GM19043 (cell line): ENCODE data around the gene BRMS1.
"Not testable (repeated sequence)": the region's sequence is repeated elsewhere in the genome, so short reads cannot be mapped to it uniquely, and the experiment has no call there.

Experiments used
- ATAC-seq: cut with Tn5 transposase; IDR thresholded peaks from one replicate; pipeline ENCODE4 v1.9.1; 2021; ENCODE audit warnings: low read depth; ENCODE audit not compliant: unreplicated experiment

Gene BRMS1

GRCh38 chr11:66312549-66313320 is 32.2 kb downstream of the BRMS1 start:
- ATAC-seq, result peak; percentile 68

DNA sequence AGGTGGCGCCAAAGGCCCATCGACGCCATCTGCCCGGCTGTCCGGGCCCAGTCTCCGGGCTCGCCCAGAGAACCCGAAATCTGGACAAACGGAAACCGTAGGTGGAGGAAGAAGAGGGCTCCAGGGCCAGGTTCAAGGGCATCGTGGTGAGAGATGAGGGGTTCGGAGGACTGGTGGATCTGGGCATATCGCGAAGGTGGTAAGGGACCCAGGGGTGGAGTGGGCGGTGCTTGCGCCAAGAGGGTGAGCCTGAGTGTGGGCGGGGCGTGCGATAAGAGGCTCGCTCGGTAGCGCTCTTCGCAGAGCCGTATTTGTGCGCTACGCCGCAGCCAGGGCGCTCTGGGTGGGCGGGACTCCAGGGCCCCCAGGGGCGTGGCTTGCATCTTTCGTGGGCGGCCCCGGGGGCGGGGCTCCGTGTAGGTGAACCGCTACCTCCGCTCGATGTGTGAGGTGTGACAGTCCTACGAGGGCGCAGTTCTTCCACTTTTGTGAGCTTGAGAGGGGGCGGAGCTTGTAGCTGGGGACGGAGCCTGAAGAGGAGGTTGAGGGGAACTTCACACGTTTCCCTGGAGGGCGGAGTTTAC is 32.8 kb downstream of the BRMS1 start:
- ATAC-seq, result peak; percentile 65

DNA sequence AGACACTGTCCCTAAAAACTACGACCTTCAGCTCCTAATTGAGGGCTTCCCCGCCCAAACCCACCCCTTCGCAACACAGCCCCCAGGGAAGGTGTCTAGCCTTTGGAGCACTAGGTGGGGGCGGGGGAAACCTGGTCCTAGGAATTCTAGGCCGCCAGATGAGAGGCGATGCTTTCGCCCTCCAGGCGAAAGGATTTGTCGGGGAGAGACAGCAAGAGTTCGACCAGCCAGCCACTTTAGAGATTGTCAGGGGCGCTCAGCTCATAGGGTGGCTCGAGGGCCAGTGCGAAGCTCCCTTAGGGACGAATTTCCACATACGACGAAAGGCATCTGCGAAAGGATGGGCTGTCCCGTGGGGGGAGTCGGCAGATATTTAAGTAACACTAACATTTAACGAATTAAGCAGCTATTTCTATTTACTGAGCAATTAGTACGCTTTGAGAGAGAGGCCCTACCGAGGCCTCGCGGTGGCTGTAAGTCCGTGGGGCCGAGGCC is 33.4 kb downstream of the BRMS1 start:
- no peak for ATAC-seq

DNA sequence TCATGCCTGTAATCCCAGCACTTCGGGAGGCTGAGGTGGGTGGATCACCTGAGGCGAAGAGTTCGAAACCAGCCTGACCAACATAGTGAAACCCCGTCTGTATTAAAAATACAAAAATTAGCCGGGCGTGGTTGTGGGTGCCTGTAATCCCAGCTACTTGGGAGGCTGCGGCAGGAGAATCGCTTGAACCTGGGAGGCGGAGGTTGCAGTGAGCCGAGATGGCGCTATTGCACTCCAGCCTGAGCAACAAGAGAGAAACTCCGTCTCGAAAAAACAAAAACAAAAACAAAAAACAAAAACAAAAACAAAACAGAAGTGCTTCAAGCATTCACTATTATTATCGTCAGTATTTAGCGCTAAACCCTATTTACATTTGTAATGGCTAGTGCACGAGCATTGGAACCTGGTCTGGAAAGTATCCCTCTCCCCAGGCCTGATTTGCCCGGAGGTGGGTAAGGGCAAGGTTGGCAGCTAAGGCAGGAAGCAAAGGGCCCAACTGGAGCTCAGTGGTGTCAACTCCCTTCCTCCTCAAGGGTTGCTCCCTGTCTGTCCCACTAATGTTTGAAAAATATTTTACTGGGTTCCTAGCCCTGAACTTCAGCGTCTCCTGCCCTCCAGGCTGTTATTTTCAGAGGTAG is 34.0 kb downstream of the BRMS1 start:
- not testable (repeated sequence) for ATAC-seq

DNA sequence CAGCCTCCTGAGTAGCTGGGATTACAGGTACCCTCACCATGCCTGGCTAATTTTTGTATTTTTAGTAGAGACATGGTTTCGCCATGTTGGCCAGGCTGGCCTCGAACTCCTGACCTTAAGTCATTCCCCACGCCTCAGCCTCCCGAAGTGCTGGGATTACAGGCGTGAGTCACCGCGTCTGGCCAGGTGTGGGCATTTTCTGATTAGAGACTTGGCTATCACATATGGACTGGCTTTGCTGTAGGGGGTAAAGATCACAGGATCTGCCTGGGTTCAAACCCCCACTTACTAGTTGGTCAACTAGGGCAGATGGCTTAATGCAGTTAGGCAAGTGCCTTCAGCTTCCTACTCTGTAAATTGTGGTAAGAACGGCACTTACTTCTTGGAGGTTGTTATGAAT is 34.6 kb downstream of the BRMS1 start:
- ATAC-seq, result no peak

GRCh38 chr11:66309475-66309874 is 35.4 kb downstream of the BRMS1 start:
- ATAC-seq, result no peak

DNA sequence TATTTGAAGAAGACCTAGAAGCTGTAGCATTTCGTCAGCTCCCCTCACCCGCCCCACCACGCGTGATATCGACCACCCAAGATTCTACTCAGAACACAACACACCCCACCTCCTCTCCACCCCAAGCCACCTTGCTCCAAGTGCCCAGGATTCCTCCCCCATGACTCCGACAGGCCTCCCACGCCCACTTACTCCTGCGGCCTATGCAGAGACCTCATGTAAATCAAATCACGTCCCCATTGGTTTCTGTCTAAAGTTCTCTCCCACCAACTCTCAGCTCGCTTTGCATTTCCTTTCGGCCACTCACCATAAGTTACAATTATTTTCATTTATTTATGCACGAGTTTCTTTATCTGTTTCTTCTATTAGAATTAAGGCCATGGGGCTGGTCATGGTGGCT is 42.2 kb downstream of the BRMS1 start:
- no peak for ATAC-seq

DNA sequence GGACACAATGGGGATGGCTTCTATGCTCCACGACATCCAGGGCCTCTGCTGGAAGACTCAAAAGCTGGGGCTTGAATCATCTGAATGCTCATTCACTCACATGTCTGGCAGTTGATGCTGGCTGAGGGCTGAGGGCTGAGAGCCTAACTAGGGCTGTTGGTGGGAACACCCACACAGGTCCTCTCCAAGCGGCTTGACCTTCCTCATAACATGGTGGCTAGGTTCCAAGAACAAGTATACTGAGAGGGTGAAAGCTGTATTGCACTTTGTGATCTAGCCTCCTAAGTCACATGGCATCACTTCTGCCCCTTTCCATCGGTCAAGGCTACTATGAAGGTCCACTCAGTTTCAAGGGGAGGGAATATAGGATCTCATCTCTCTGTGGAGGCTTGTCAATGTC is 45.7 kb downstream of the BRMS1 start:
- no peak for ATAC-seq

DNA sequence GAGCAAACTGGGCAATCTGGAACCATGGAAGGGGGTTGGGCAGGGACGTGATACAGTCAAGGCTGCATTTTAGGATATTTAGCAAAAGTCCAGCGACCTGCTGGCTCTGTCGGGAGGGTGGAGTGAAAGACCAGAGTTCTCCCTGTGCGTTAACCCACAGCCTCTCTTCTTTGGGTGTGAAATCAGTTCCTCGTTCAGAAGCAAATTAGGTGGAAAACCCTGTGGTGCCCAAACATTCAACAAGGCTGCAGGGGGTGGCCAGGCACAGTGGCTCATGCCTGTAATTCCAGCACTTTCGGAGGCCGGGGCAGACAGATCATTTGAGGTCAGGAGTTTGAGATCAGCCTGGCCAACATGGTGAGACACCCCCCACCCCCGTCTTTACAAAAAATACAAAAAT is 47.3 kb downstream of the BRMS1 start:
- ATAC-seq, result no peak

DNA sequence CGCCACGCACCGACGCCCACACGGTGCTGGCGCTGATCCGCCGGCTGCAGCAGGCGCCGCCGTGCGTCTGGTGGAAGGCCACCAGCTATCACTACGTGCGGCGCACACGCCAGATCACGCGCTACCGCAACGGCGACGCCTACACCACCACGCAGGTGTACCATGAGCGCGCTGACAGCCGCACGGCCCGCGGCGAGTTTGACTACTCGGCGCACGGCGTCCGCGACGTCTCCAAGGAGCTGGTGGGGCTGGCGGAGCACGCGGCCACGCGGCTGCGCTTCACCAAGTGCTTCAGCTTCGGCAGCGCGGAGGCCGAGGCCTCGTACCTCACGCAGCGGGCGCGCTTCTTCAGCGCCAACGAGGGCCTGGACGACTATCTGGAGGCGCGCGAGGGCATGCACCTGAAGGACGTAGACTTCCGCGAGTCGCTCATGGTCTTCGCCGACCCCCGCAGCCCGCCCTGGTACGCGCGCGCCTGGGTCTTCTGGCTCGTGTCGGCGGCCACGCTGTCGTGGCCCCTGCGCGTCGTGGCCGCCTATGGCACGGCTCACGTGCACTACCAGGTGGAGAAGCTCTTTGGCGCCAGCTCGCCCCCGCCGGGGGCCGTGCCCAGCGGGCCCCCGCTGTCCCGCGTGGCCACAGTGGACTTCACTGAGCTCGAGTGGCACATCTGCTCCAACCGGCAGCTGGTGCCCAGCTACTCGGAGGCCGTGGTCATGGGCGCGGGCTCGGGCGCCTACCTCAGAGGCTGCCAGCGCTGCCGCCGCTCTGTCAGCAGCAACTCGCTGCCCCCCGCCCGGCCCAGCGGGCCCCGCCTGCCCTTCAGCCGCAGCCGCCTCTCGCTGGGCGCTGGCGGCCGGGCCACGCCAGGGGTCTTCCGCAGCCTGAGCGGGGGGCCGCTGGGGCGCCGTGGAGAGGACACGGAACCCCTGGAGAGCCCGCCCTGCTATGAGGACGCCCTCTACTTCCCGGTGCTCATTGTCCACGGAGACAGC is 50.0 kb downstream of the BRMS1 start:
- ATAC-seq, result no peak

DNA sequence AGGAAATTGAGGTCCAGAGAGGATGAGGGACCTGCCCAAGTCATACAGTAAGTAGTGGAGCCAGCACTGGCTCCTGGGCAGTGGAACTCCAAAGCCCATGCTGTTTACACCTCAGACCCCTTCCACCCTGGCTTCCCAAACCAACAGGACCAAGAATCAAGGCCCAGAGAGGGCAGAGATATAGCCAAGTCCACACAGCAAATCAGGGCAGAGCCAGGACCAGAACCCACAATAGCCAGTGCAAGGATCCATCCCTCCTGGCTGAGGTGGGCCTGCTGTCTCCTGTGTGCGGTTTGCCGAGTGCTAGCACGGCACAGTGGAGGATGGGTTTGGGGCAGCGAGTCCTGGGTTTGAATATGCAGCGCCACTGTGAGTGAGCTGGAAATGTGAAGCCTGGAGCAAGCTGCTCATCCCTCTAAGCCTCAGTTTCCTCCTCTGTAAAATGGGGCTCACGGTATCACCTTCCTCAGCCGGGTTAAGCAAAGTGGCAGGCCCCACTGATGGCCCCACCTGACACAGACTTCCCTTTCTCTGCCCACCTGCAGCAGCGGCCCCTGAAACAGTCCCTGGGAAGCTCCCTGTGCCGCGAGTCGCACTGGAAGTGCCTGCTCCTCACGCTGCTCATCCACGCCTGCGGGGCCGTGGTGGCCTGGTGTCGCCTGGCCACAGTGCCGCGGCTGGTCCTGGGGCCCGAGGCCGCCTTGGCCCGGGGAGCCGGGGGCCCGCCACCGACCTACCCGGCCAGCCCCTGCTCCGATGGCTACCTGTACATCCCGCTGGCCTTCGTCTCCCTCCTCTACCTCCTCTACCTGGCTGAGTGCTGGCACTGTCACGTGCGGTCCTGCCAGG is 50.9 kb downstream of the BRMS1 start:
- no peak for ATAC-seq

DNA sequence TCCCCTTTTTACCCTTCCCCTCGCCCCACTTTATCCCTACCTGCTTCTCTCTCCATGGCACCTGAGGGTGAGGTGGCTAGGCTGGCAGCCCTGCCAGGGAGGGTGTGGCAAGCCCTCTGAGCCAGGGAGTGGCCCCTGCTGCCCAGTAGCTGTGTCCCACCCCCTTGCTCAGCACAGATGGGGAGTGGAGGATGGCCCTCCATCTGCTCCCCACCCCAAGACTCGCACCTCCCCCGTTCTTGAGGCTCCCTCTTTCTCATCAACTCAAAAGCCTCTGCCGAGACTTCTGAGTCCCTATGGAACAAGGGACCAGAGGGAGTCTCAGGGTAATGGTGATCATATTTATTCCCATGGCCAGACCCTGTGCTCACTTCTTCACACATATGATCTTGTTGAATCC is 51.6 kb downstream of the BRMS1 start:
- no peak for ATAC-seq

- ATAC-seq, result no peak
Measured at GRCh38 chr11:66292543-66293332, 52.2 kb downstream of the BRMS1 start.

GRCh38 chr11:66291706-66292542 is 53.0 kb downstream of the BRMS1 start, which contains the start of gene TMEM151A:
Gene TMEM151A, plus strand, starts transcription at chr11:66291894. Its CDS starts 120 bp downstream, at chr11:66292014.
- no peak for ATAC-seq

DNA sequence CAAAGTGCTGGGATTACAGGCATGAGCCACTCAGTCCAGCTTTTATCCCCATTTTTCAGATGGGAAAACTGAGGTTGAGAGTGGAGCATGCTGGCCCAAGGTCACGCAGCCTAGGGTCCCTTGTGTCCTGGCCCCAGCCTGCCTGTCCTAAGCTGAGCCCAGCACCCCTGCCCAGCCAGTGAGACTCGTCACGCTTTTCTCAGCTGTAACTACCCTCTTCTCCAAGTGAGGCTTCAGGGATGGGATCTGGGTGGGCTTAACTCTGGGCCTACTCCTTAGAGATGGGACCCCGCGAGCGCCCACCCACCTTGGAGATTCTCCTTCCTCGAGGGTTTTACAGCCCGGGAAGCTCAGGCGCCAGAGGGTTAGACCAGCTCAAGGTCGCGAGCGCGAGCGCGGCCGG is 53.6 kb downstream of the BRMS1 start:
- no peak for ATAC-seq

DNA sequence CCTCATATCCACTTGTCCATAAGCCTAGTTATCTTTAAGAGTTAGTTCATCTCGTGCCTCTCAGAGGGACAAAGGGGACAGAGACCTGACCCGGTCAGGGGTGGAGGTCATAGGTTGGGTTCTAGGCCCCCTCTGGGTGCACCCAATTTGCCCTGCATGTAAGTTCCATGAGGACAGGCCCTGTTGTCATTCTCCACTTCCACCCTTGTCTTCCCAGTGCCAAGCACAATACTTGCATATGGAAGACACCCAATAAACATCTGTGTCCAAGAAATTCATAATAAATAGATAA is 54.6 kb downstream of the BRMS1 start:
- no peak for ATAC-seq

DNA sequence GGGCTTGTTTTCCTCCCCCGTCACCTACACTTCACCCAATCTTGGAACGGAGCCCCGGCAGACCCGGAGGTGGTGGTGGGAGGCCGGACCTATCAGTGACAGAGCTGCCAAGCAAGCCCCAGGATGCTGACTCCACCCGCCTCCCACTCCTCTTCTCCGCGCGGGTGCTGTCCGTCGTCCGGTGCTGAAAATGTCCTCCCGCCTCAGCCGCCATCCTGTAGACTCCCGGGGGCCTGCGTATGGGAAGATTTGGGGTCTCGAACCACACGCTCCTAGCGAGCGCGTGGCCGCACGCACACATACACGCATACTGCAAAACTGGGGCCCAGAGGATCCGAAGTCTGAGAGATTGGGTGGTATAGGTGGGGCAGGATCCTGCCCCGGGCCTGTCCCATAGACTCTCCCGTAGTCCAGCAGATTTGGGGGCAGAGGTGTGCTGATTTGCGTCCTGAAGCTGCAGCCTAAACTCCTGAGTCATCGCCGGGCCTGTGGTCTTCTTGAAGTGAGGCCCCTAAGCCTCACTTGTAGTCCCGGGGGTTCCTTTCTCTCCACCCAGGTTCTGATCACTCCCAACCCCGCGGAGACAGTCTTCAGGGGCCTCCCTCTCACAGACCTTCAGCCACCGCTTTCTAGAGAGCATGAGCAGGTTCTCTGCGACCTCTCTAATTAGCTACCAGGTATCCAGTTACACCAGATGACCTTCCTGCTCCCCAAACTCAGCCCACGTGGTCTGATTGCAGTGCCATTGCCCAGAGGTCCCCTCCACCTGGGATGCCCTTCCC is 55.2 kb downstream of the BRMS1 start:
- ATAC-seq, result peak; percentile 28
